ENCODE data around the gene RNU6-1.

Gene RNU6-1

GRCh38 chr15:67822537-67823313, 17.1 kb downstream of the RNU6-1 start:
- DNase-seq (ENCODE audit: low read depth in 3 of 3, low spot score in 1 of 3): no peak

- DNase-seq (ENCODE audit: low read depth in 3 of 3, low spot score in 1 of 3): no peak
These were observed 17.9 kb downstream of the RNU6-1 start for GRCh38 chr15:67821784-67822440.

DNA sequence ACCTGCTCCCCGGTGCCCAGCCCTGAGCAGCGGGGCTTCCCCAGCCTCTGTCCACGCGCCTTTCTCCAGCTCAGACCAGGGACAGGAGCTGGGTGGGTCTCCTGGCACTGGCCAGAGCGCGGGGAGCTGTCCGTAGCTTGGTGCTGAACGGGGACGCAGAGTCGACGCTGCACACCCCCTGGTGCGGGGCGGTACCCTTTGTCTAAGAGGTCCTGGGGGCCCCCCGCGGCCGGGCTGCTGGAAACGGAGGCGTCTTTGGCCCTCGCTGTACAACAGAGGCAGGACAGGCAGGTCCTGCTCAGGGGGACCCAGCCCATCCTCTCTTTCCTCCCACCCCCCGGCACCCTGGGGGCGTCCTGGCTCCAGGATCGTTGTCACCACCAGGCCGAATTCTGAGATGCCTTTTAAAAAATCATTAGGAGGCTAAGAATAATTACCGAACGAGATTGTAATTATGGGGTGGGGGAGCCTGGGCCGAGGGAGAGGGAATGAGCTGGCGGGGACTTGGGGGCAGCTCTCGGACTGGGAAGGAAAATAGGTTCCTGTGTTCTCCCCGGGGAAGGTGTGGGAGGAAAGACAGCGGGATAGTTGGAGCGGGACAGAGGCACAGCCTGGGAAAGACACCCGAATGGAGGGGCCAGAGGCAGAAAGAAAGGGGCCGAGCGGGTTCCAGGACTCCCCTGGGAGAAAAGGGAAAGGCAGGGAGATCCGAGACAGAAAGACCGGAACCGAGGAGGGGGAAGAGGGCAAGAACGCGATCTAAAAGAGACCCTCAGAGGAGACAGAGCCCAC, 18.7 kb downstream of the RNU6-1 start:
- DNase-seq (ENCODE audit: low read depth in 3 of 3, low spot score in 1 of 3): no peak

GRCh38 chr15:67820122-67820991, 19.5 kb downstream of the RNU6-1 start:
- DNase-seq (ENCODE audit: low read depth in 3 of 3, low spot score in 1 of 3): no peak

- no peak for DNase-seq (ENCODE audit: low read depth in 3 of 3, low spot score in 1 of 3)
These were observed 20.2 kb downstream of the RNU6-1 start for GRCh38 chr15:67819636-67820035.

GRCh38 chr15:67818464-67818863, 21.4 kb downstream of the RNU6-1 start:
- no peak for DNase-seq (ENCODE audit: low read depth in 3 of 3, low spot score in 1 of 3)

DNA sequence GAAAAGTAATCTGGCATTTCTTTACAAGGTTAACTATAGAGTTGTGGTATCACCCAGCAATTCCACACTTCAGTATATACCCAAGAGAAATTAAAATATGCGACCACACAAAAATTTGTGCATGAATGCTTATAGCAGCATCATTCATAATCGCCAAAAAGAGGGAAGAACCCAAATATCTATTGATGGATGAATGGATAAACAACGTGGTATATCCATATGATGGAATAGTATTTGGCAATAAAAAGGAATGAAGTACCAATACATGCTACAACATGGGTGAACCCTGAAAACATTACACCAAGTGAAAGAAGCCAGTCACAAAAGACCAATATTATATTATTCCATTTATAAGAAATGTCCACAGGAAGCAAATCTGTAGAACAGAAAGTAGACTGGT, 23.2 kb downstream of the RNU6-1 start:
- DNase-seq (ENCODE audit: low read depth in 3 of 3, low spot score in 1 of 3): no peak

GRCh38 chr15:67815036-67815592, 24.7 kb downstream of the RNU6-1 start:
- no peak for DNase-seq (ENCODE audit: low read depth in 3 of 3, low spot score in 1 of 3)

DNA sequence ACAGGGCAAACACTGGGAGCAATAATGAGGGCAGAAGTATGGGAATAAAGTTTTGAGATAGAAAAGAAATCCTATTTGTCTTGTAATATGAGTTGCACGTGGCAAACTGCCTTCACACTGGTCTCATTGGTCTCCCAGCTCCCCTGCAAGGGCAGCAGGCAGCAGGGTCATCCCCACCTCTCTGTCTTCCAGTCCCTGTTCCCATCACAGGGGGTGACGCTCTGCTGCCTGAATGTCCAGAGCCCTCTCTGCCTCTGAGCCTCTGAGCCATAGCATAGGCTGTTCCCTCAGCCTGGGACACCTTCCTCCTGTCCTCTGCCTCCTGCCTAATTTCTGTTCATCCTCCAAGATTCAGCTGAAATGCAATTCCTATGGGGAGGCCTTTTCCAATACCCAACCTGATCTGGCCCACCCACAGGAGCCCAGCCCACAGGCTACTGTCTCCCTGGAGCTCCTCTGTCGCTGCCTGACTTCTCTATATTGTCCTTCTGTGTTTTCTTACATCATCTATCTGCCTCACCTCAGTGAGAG, 26.7 kb downstream of the RNU6-1 start:
- DNase-seq (ENCODE audit: low read depth in 3 of 3, low spot score in 1 of 3): no peak

- no peak for DNase-seq (ENCODE audit: low read depth in 3 of 3, low spot score in 1 of 3)
These were observed 27.6 kb downstream of the RNU6-1 start for GRCh38 chr15:67812241-67812644.

DNA sequence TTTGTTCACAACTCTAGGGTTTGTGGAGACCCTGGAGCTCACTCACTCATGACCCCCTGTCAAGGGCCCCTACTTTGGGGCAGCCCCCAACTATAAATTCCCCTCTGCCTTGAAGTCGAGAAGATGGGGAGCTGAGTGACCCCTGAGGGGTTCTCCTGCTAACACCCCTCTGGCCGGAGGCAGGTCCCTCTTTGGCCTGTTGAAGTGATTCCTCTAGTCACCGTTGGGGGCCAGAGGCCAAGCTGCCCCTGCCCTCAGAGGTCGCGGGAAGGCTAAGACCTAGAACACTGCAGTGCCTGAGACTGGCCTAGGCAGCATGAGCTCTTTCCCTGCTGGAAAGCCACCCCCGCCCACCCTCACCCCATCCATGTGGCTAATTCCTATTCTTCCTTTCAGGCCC, 30.0 kb downstream of the RNU6-1 start:
- DNase-seq (ENCODE audit: low read depth in 3 of 3, low spot score in 1 of 3): no peak

DNA sequence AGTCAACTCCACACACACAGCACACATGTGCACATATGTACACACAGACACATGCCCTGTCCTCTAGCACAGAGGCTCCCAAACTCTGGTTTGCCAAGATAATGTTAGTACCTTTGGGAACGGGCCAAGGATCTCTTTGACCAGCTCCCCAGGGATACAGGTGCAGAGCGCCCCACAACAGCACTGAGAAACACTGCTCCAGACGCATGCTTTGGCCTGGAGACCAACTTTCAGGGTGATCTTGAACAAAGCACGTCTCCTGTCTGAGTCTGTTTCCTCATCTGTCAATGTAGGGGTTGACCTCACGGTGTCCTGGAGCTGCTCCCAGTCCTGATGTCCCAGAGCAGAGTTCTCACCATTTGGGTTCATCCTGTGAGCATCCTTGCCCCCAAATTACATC, 30.4 kb downstream of the RNU6-1 start:
- DNase-seq (ENCODE audit: low read depth in 3 of 3, low spot score in 1 of 3): no peak

- DNase-seq (ENCODE audit: low read depth in 3 of 3, low spot score in 1 of 3): no peak
These were observed 31.0 kb downstream of the RNU6-1 start for GRCh38 chr15:67808821-67809220.

- no peak for DNase-seq (ENCODE audit: low read depth in 3 of 3, low spot score in 1 of 3)
These were observed 32.0 kb downstream of the RNU6-1 start for GRCh38 chr15:67807836-67808235.

DNA sequence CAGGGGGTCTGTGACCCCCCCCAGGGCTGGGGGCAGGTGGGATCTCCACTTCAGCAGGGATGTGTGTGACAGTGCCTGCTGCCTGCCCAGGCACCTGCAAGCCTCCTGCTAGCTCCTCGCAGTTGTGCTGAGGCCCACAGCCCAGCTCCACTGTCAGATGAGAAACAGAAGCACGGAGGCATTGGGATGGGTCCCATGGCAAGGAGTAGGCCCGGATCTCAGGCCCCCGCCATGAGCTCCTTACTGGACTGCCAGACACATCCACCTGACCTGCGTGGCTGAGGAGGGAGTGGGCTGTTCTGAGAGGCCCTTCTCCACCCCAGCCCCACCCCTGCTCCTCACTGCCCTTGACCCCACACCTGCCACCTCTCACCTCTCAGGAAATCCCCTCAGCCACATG, 32.7 kb downstream of the RNU6-1 start:
- no peak for DNase-seq (ENCODE audit: low read depth in 3 of 3, low spot score in 1 of 3)

DNA sequence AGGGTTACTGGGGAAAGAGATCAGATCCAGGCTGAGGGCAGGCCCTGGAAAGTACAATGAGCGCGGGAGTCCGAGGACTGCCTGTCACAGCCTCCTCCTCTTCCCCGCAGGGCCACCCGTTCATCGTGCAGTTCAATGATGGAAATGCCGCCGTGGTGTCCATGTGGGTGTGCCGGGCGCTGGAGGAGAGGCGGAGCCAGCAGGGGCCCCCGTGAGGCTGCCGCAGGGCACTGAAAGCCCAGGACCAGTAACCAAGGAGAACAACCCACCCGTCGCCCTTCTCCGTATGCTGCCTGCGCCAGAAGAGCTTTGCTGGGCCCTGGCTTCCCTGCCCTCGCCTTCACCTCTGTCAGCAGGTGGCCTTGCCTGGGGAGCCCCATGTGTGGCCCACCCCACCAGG, 33.3 kb downstream of the RNU6-1 start:
- no peak for DNase-seq (ENCODE audit: low read depth in 3 of 3, low spot score in 1 of 3)

GRCh38 chr15:67805666-67806516, 34.0 kb downstream of the RNU6-1 start:
- DNase-seq (ENCODE audit: low read depth in 3 of 3, low spot score in 1 of 3): no peak

DNA sequence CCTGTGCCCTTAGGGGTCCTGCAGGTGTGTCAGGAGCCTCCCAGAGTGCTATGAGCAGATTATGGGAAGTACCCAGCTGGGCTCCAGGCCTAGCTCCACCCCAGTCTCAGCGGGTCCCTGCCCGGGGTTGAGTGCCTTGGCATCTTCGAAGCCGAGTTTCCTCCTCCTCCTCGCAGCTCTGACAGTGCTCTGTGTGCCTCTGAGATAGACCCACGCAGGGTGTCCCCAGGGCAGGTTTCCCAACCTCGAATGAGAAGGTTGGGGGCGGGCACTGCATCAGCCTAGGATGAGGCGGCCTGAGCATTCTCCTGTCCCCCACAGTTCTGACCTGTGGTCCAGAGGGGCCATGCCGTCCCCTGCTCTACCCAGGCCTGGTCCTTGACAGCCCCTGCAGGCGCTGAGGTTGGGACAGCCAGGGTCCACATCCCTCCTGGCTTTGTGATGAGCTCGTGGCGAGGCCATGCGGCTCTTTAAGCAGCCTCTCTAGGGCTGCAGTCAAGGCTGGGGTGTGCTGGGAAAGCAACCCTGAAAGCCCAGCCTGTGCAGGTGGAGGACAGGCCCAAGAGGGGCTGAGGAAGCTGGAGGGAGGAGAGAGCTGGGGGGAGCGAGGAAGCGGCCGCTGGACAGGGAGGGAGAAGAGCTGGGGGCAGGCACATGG, 34.7 kb downstream of the RNU6-1 start:
- DNase-seq (ENCODE audit: low read depth in 3 of 3, low spot score in 1 of 3): no peak
